K562 (cell line): ENCODE measurements around the gene COA6. TPM values are rescaled to one million over a fixed set of nuclear protein-coding genes. Genes with fewer than 3 reads are reported as not detected.

Source experiments
- ARNT ChIP-seq, 2 experiments: fragments of 450-650 bp; IDR thresholded peaks; 2 replicates each; pipeline ENCODE4 v1.6.1; 2016; ENCODE audit warnings: mild to moderate bottlenecking in 1 of 2
- CREM ChIP-seq: IDR thresholded peaks from 2 replicates; pipeline ENCODE4 v1.6.1; 2014; ENCODE audit warnings: antibody characterized with exemption, low read depth
- PRDM10 ChIP-seq: fragments of 450-650 bp; IDR thresholded peaks from 2 replicates; pipeline ENCODE4 v1.6.1; 2018; ENCODE audit not compliant: partially characterized antibody
- PRMT5 ChIP-seq: sonication (generic); formaldehyde crosslinking; IDR thresholded peaks from 2 replicates; pipeline ENCODE4 v1.5.0; 2020; ENCODE audit warnings: missing genetic modification reagents
- RAD21 ChIP-seq, 2 experiments: fragments of 250-450 bp in 1 of 2; fragments of 450-650 bp in 1 of 2; sonication (Bioruptor Pico) in 1 of 2; formaldehyde crosslinking in 1 of 2; IDR thresholded peaks in 1 of 2; conservative IDR thresholded peaks in 1 of 2; 2 replicates each; pipeline versions ENCODE4 v1.4.0 to v1.8.0; 2020 to 2022; ENCODE audit warnings: mild to moderate bottlenecking in 2 of 2, moderate library complexity in 1 of 2
- TBP ChIP-seq: optimal IDR thresholded peaks from 2 replicates; pipeline ENCODE3; 2011; ENCODE audit warnings: low read depth, low read length, improper control_type of control experiment
- TCF7 ChIP-seq: sonication (generic); IDR thresholded peaks from 2 replicates; pipeline ENCODE4 v1.6.1; 2016; ENCODE audit warnings: antibody characterized with exemption, borderline replicate concordance
- ZNF184 ChIP-seq: sonication (generic); formaldehyde crosslinking; IDR thresholded peaks from 2 replicates; pipeline ENCODE4 v1.5.0; 2020; ENCODE audit warnings: missing genetic modification reagents
- ZNF318 ChIP-seq, 2 experiments: fragments of 450-650 bp; IDR thresholded peaks; 2 replicates each; pipeline ENCODE4 v1.6.1; 2016; ENCODE audit warnings: mild to moderate bottlenecking in 2 of 2, borderline replicate concordance in 1 of 2, low read depth in 1 of 2, moderate library complexity in 1 of 2
- ZNF384 ChIP-seq: IDR thresholded peaks from 2 replicates; pipeline ENCODE4 v1.6.1; 2012; ENCODE audit warnings: low read depth, low read length, improper control_type of control experiment
- ZNF717 ChIP-seq: fragments of 250-450 bp; sonication (Bioruptor Pico); IDR thresholded peaks from 2 replicates; pipeline ENCODE4 v1.5.0; 2021
- polyA plus RNA-seq, 8 experiments: library from polyadenylated mRNA; depleted of rRNA in 4 of 8; stranded (reverse) in 5 of 8; unstranded in 3 of 8; fragments of >200 nt; fragmentation: Nextera tagmentation in 2 of 8; fragmentation: Illumina TruSeq in 1 of 8; extraction: Ambion mirVana in 2 of 8; extraction: Trizol in 1 of 8; gene quantifications; 2 replicates each; pipeline versions ENCODE4 v1.2.1 to v1.2.3, GENCODE V29; 2011 to 2014; ENCODE audit warnings: inconsistent platforms in 1 of 8, missing spikeins in 1 of 8
- total RNA-seq, 7 experiments: library from RNA; depleted of rRNA in 6 of 7; stranded (reverse); fragments of >200 nt in 6 of 7; fragmentation: Illumina TruSeq in 2 of 7; extraction: Trizol in 2 of 7; gene quantifications; 2 replicates each; pipeline versions ENCODE4 v1.2.1 to v1.2.3, GENCODE V29; 2011 to 2021; ENCODE audit warnings: low replicate concordance in 1 of 7

Gene COA6
- total and polyA plus RNA-seq, 9 of the 15 experiments (the other 6 are each of a cell fraction or from before 2014, with no cell fraction given): 77.7 to 187 (median 134) TPM

GRCh38 chr1:234373064-234373958 is at the start of gene COA6 (continued):
- TF ChIP-seq PRMT5 (CRISPR knock-in tag) (no peak), TCF7 (peak; percentile 39; the same call in 1 of the 2 replicates), ZNF184 (CRISPR knock-in tag) (no peak), ARNT (IDR thresholded peaks at IDR 0.05) (peak; percentile 72 to 79; a peak in 2 of 4 replicates), CREM (peak; percentile 78), TBP (peak; percentile 96), RAD21 (CRISPR knock-in tag; conservative IDR thresholded peaks at IDR 0.05 in 1 of 2, IDR thresholded peaks at IDR 0.05 in 1 of 2) (peak in 1 of 2 experiments; percentile 20; a peak in 2 of 4 replicates), ZNF717 (CRISPR knock-in tag) (no peak), ZNF384 (peak; percentile 32), ZNF318 (IDR thresholded peaks at IDR 0.05; ENCODE audit: borderline replicate concordance in 1 of 2, low read depth in 1 of 2) (0 out of 4 replicates have a peak, but pooled peaks of 1 of the 2 experiments have one; percentile 33), PRDM10 (peak; percentile 6)
